Lung (tissue), 12 donors: ENCODE results near the gene ITGB6. TPM values are rescaled to one million over a fixed set of nuclear protein-coding genes. Genes with fewer than 3 reads are reported as not detected.

Experiments
- ATAC-seq: fragments of 200-7000 bp; cut with Tn5 transposase; one replicate; pipeline ENCODE4 v1.9.1; 2020; ENCODE audit warnings: moderate number of reproducible peaks; ENCODE audit not compliant: insufficient read depth, low FRiP score
- DNase-seq, 3 donors: peaks; one replicate each; pipeline ENCODE4 v3.0.0-alpha.2; 2013 to 2017
- H3K27ac ChIP-seq, 2 donors: one replicate each; pipeline ENCODE4 v1.5.1; 2013; ENCODE audit warnings: mild to moderate bottlenecking in 2 of 2, moderate library complexity in 2 of 2, control low read depth in 1 of 2, inconsistent platforms in 1 of 2, low read depth in 1 of 2, low read length in 1 of 2
- H3K27me3 ChIP-seq, 3 donors: one replicate each; pipeline ENCODE4 v1.5.1; 2013; ENCODE audit warnings: low read length in 2 of 3; ENCODE audit not compliant: control insufficient read depth in 3 of 3, insufficient read depth in 3 of 3
- H3K36me3 ChIP-seq, 4 donors: one replicate each; pipeline ENCODE4 v1.5.1; 2013; ENCODE audit warnings: low read length in 4 of 4, mild to moderate bottlenecking in 1 of 4, moderate library complexity in 1 of 4; ENCODE audit not compliant: control insufficient read depth in 4 of 4, insufficient read depth in 4 of 4
- H3K4me1 ChIP-seq, 5 donors: one replicate each; pipeline ENCODE4 v1.5.1; 2013; ENCODE audit warnings: low read length in 5 of 5, mild to moderate bottlenecking in 2 of 5, moderate library complexity in 1 of 5; ENCODE audit not compliant: control insufficient read depth in 5 of 5, insufficient read depth in 5 of 5
- H3K4me3 ChIP-seq: one replicate; pipeline ENCODE4 v1.5.1; 2013; ENCODE audit warnings: mild to moderate bottlenecking, control low read depth, moderate library complexity
- H3K9ac ChIP-seq, 2 donors: one replicate each; pipeline ENCODE4 v1.5.1; 2013; ENCODE audit warnings: low read length in 2 of 2, control low read depth in 1 of 2; ENCODE audit not compliant: insufficient read depth in 1 of 2
- H3K9me3 ChIP-seq, 4 donors: one replicate each; pipeline ENCODE4 v1.5.1; 2013; ENCODE audit warnings: low read length in 3 of 4, mild to moderate bottlenecking in 1 of 4, moderate library complexity in 1 of 4; ENCODE audit not compliant: control insufficient read depth in 4 of 4, insufficient read depth in 3 of 4
- CTCF ChIP-seq: IDR thresholded peaks from 2 replicates; pipeline ENCODE4 v1.5.1; 2012; ENCODE audit warnings: mild to moderate bottlenecking; ENCODE audit errors: control extremely low read depth, extremely low read depth
- WGBS, 2 donors: extraction: QIAGEN DNeasy Blood & Tissue Kit; methylation state at CpG; one replicate each; pipeline ENCODE4 v1.1.7; 2013; 5-methylcytosine and 5-hydroxymethylcytosine counted together
- polyA plus RNA-seq, 2 donors: library from polyadenylated mRNA; stranded (reverse); fragments of 200-250 nt; gene quantifications; one replicate each; pipeline ENCODE4 v1.2.1, GENCODE V29; 2013
- total RNA-seq, 2 donors: library from RNA; depleted of rRNA in 1 of 2; stranded (reverse); fragments of >200 nt in 1 of 2; gene quantifications; one replicate each; pipeline ENCODE4 v1.2.1, GENCODE V29; 2014 to 2021
- donor health status: control.
- donor health status: control.
- donor health status: Bipolar disorder and iron deficiency.
- donor health status: healthy.
- donor health status: DM: yes; HTN: yes; CAD: no.

The ITGB6 gene
- total and polyA plus RNA-seq, 4 donors: 35.1 to 141 (median 41.8) TPM

GRCh38 chr2:160210599-160211138 lies 10.6 kb upstream of the ITGB6 start:
- ATAC-seq: peak; percentile 36
- peaks cover 0 to 1% (median 0%) of the 10 kb centered on the region in 4 donors for H3K9me3 ChIP-seq
- peak; percentile 46 to 58 (median 48) for DNase-seq
- peak; percentile 41 for TF ChIP-seq CTCF
- peaks cover 0 to 2% (median 0%) of the 10 kb centered on the region in 3 donors for H3K27me3 ChIP-seq
- no peak overlapping the region for H3K4me3 ChIP-seq
- no peak overlapping the region for H3K9ac ChIP-seq
- peaks cover 2 to 20% (median 9%) of the 10 kb centered on the region in 5 donors for H3K4me1 ChIP-seq
- WGBS, 2 donors: 31 to 53% methylated on average over 11 of the region's 11 CpGs
- H3K27ac ChIP-seq: no peak overlapping the region
- no peaks in the 10 kb centered on the region for H3K36me3 ChIP-seq

- peaks cover 2 to 15% (median 9%) of the 10 kb centered on the region in 5 donors for H3K4me1 ChIP-seq
Measured at GRCh38 chr2:160209516-160209856, 9.4 kb upstream of the ITGB6 start.

GRCh38 chr2:160208655-160209515 lies 8.8 kb upstream of the ITGB6 start:
- WGBS, 2 donors: 87 to 93% methylated on average over 11 of the region's 11 CpGs
- peak overlapping the region; percentile 46 to 87 for H3K27ac ChIP-seq
- H3K4me3 ChIP-seq: no peak overlapping the region
- peaks cover 0 to 1% (median 0%) of the 10 kb centered on the region in 3 donors for H3K27me3 ChIP-seq
- H3K36me3 ChIP-seq: no peaks in the 10 kb centered on the region
- ATAC-seq: no peak
- no peaks in the 10 kb centered on the region for H3K9me3 ChIP-seq
- no peak overlapping the region for H3K9ac ChIP-seq
- peaks cover 0 to 11% (median 5%) of the 10 kb centered on the region in 5 donors for H3K4me1 ChIP-seq
- no peak for TF ChIP-seq CTCF
- no peak for DNase-seq

More at GRCh38 chr2:160209516-160209856, 9.4 kb upstream of the ITGB6 start:
- Histone ChIP-seq H3K36me3 (no peaks in the 10 kb centered on the region), H3K4me3 (no peak overlapping the region), H3K27me3 (peaks cover 0 to 2% (median 0%) of the 10 kb centered on the region in 3 donors), H3K9me3 (no peaks in the 10 kb centered on the region), H3K9ac (no peak overlapping the region), H3K27ac (peak overlapping the region in 1 of 2 donors; percentile 87)
- no peak for ATAC-seq
- TF ChIP-seq CTCF: no peak
- DNase-seq: no peak
- 57 to 81% methylated on average over 1 of the region's 1 CpG for WGBS, 2 donors
